ENCODE data around the gene OTUB1. TPM values are rescaled to one million over a fixed set of nuclear protein-coding genes. Genes with fewer than 3 reads are reported as not detected.

Gene OTUB1
- total RNA-seq, 1 experiment from 2014 or later = 56.0 TPM

GRCh38 chr11:64015510-64015909 lies 29.3 kb downstream of the OTUB1 start:
- ChIA-PET CTCF (interaction anchor here (1.1 kb wide), 1 partner anchor 137 kb away, joined by 4 read pairs; no protein-coding TSS in a partner anchor), POLR2A (interaction anchor here (1.0 to 2.5 kb wide), 2 partner anchors 9 to 30 kb away, joined by 3 to 11 read pairs; no protein-coding TSS in a partner anchor)
- intact Hi-C loops (cut with micrococcal nuclease) = no loop called here
- no TSS peak for BruUV-seq (replicated peaks)
- H3K27me3 Mint-ChIP-seq (ENCODE audit: insufficient read depth, unreplicated experiment) = no peaks in the 10 kb centered on the region
- no peak for DNase-seq (ENCODE audit: unreplicated experiment)
- H3K36me3 Mint-ChIP-seq (ENCODE audit: insufficient read depth, unreplicated experiment) = no peaks in the 10 kb centered on the region
- no peaks in the 10 kb centered on the region for H3K9me3 Mint-ChIP-seq (ENCODE audit: unreplicated experiment)
- H3K27ac Mint-ChIP-seq (ENCODE audit: low read depth, unreplicated experiment) = no peak overlapping the region
- TF ChIP-seq CTCF (IDR thresholded peaks at IDR 0.05; ENCODE audit: unreplicated experiment) = no peak
- H3K4me3 Mint-ChIP-seq (ENCODE audit: unreplicated experiment) = no peak overlapping the region
- no peaks in the 10 kb centered on the region for H3K4me1 Mint-ChIP-seq (ENCODE audit: insufficient read depth, unreplicated experiment)

DNA sequence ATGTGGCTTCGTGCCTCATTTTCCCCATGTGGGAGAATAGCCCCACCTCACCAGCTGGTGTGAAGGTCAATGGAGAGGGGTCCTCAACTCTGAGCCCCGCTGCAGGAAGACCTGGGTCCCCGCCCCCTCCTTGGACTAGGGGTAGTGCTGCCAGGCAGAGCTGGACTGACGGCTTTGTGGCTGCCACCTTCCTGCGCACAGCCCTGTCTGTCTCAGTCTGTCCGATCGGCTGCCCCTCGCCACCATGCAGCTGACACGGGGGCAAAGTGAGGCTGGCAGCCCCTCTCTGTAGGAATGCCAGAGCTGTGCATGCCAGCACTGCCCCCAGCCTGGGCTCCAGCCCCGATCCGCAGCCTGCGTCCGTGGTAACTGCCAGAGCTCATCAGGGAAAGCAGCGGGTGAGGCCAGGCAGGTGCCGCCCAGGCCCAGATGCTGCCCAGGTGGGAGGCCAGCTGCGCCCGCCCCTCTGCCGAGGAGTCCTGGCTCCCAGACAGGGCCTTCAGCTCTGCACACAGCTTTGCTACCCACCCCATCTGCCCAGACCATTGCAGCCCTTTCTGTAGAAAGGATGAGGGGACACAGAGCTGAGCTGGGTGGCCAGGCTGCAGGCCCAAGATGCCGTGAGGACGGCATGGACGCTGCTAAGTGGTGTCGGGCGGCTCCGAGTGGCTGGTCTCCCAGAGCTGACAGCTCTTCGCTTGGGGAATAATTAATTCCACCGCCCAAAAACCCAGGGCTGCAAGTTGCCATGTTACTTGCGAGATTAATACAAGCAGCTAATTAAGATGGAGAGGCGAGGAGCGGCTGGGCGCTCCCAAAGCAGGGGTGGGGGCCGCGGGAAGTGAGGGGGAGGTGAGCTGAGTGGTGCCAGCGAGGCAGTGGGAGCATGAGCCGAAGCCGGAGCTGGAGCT lies 30.0 kb downstream of the OTUB1 start:
- CTCF ChIA-PET = interaction anchor here (0.7 to 0.9 kb wide), 2 partner anchors 9 to 10 kb away, joined by 3 read pairs; no protein-coding TSS in a partner anchor
- POLR2A ChIA-PET = interaction anchor here (0.6 to 2.5 kb wide), 3 partner anchors 9 to 688 kb away, joined by 3 to 11 read pairs (median 3); no protein-coding TSS in a partner anchor
- BruUV-seq (replicated peaks) = no TSS peak
- no peak for DNase-seq (ENCODE audit: unreplicated experiment)
- Mint-ChIP-seq H3K27me3 (ENCODE audit: insufficient read depth, unreplicated experiment) (no peaks in the 10 kb centered on the region), H3K4me3 (ENCODE audit: unreplicated experiment) (no peak overlapping the region), H3K9me3 (ENCODE audit: unreplicated experiment) (no peaks in the 10 kb centered on the region), H3K4me1 (ENCODE audit: insufficient read depth, unreplicated experiment) (no peaks in the 10 kb centered on the region), H3K36me3 (ENCODE audit: insufficient read depth, unreplicated experiment) (no peaks in the 10 kb centered on the region), H3K27ac (ENCODE audit: low read depth, unreplicated experiment) (no peak overlapping the region)
- TF ChIP-seq CTCF (IDR thresholded peaks at IDR 0.05; ENCODE audit: unreplicated experiment) = no peak
- intact Hi-C loops (cut with micrococcal nuclease) = no loop called here

- Mint-ChIP-seq H3K27ac (ENCODE audit: low read depth, unreplicated experiment) (no peak overlapping the region), H3K27me3 (ENCODE audit: insufficient read depth, unreplicated experiment) (no peaks in the 10 kb centered on the region), H3K4me1 (ENCODE audit: insufficient read depth, unreplicated experiment) (no peaks in the 10 kb centered on the region), H3K9me3 (ENCODE audit: unreplicated experiment) (no peaks in the 10 kb centered on the region), H3K36me3 (ENCODE audit: insufficient read depth, unreplicated experiment) (no peaks in the 10 kb centered on the region), H3K4me3 (ENCODE audit: unreplicated experiment) (no peak overlapping the region)
- intact Hi-C loops (cut with micrococcal nuclease) = no loop called here
- no peak for DNase-seq (ENCODE audit: unreplicated experiment)
- CTCF ChIA-PET = interaction anchor here (0.6 to 1.1 kb wide), 2 partner anchors 130 to 168 kb away, joined by 3 read pairs; partner anchors contain the start of gene STIP1
- BruUV-seq (replicated peaks) = no TSS peak
- POLR2A ChIA-PET = interaction anchor here (0.7 kb wide), 1 partner anchor 135 kb away, joined by 3 read pairs; no protein-coding TSS in a partner anchor
- TF ChIP-seq CTCF (IDR thresholded peaks at IDR 0.05; ENCODE audit: unreplicated experiment) = no peak
Observed at GRCh38 chr11:64017945-64018224, 31.6 kb downstream of the OTUB1 start.

DNA sequence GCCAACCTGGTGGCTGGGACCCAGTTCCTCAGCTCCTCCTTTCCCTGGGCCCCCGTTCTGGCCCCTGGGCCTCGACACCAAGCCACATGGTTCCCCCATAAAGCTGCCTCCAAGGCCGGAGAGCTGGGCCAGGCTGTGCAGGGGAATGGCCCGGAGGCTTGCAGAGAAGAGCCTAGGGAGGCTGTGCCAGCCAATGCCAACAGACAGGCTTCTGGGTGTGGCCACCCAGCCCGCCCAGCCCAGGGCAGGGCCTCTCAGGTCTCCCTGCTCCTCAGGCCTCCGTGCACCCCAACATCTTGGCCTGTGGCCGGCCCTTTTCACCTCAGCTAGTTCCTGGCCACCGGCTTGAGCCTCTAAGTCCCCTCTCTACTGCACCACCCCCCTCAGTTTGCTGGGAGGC lies 32.1 kb downstream of the OTUB1 start:
- DNase-seq (ENCODE audit: unreplicated experiment) = no peak
- intact Hi-C loops (cut with micrococcal nuclease) = no loop called here
- ChIA-PET POLR2A (no interaction called here), CTCF (interaction anchor here (1.1 kb wide), 1 partner anchor 168 kb away, joined by 3 read pairs; the partner anchor contains the start of gene STIP1)
- Mint-ChIP-seq H3K27me3 (ENCODE audit: insufficient read depth, unreplicated experiment) (no peaks in the 10 kb centered on the region), H3K27ac (ENCODE audit: low read depth, unreplicated experiment) (no peak overlapping the region), H3K4me3 (ENCODE audit: unreplicated experiment) (no peak overlapping the region), H3K9me3 (ENCODE audit: unreplicated experiment) (no peaks in the 10 kb centered on the region), H3K4me1 (ENCODE audit: insufficient read depth, unreplicated experiment) (no peaks in the 10 kb centered on the region), H3K36me3 (ENCODE audit: insufficient read depth, unreplicated experiment) (no peaks in the 10 kb centered on the region)
- no TSS peak for BruUV-seq (replicated peaks)
- no peak for TF ChIP-seq CTCF (IDR thresholded peaks at IDR 0.05; ENCODE audit: unreplicated experiment)
